Fibroblast of mammary gland (primary cell): ENCODE data around the gene SETX.
A peak's percentile ranks its signal among the peaks of the same experiment; 100 is the strongest.
"Not testable (repeated sequence)": the region's sequence is repeated elsewhere in the genome, so short reads cannot be mapped to it uniquely, and the experiment has no call there.

ENCODE experiments used
- DNase-seq: peaks from one replicate; pipeline ENCODE4 v3.0.0-alpha.2; 2010; ENCODE audit warnings: low read depth
- H3K4me3 ChIP-seq: 2 replicates; pipeline ENCODE4 v1.5.1; 2011; ENCODE audit warnings: low read depth, mild to moderate bottlenecking, low read length, moderate library complexity; ENCODE audit not compliant: control insufficient read depth
- CTCF ChIP-seq: conservative IDR thresholded peaks from 2 replicates; pipeline ENCODE4 v1.5.1; 2011; ENCODE audit warnings: low read depth, low read length, inconsistent platforms; ENCODE audit not compliant: control insufficient read depth, insufficient read depth

The SETX gene

GRCh38 chr9:132387133-132387532 lies 32.3 kb upstream of the SETX start:
- DNase-seq, result peak; percentile 15
- TF ChIP-seq CTCF, result no peak
- H3K4me3 ChIP-seq, result no peak overlapping the region

- no peak for DNase-seq
- H3K4me3 ChIP-seq, result no peak overlapping the region
- no peak for TF ChIP-seq CTCF
These were observed 29.6 kb upstream of the SETX start for GRCh38 chr9:132384376-132384775.

GRCh38 chr9:132383462-132383883 lies 28.7 kb upstream of the SETX start:
- no peak for TF ChIP-seq CTCF
- H3K4me3 ChIP-seq, result no peak overlapping the region
- no peak for DNase-seq

GRCh38 chr9:132381966-132382541 lies 27.3 kb upstream of the SETX start:
- no peak for TF ChIP-seq CTCF
- H3K4me3 ChIP-seq, result no peak overlapping the region
- DNase-seq, result no peak

GRCh38 chr9:132378416-132378815 lies 23.6 kb upstream of the SETX start:
- not testable (repeated sequence) for DNase-seq, H3K4me3 ChIP-seq

- DNase-seq, H3K4me3 ChIP-seq: not testable (repeated sequence)
These were observed 23.0 kb upstream of the SETX start for GRCh38 chr9:132377769-132378168.

- no peak for TF ChIP-seq CTCF
- no peak for DNase-seq
- no peak overlapping the region for H3K4me3 ChIP-seq
These were observed 17.6 kb upstream of the SETX start for GRCh38 chr9:132372177-132373095.
